Lower leg skin (tissue), 4 donors: ENCODE results near the gene PODNL1. TPM values are rescaled to one million over a fixed set of nuclear protein-coding genes. Genes with fewer than 3 reads are reported as not detected.

Experiments used
- DNase-seq, 2 donors: peaks; one replicate each; pipeline ENCODE4 v3.0.0-alpha.2; 2019; ENCODE audit warnings: low spot score in 2 of 2
- H3K4me3 ChIP-seq: fragments of 200-600 bp; sonication (generic); 2 replicates; pipeline ENCODE4 v1.5.1; 2017; ENCODE audit warnings: mild to moderate bottlenecking, low read depth; ENCODE audit not compliant: poor library complexity, severe bottlenecking
- POLR2A ChIP-seq, 2 donors: fragments of 450-650 bp; IDR thresholded peaks; one replicate each; pipeline ENCODE4 v1.6.1; 2016 to 2017; ENCODE audit warnings: antibody characterized with exemption in 2 of 2, mild to moderate bottlenecking in 1 of 2, moderate library complexity in 1 of 2
- WGBS, 2 donors: methylation state at CpG; one replicate each; pipeline ENCODE4 v1.1.5; 2018; 5-methylcytosine and 5-hydroxymethylcytosine counted together
- intact Hi-C: fragments of 100-400 bp; cut with DNase I; formaldehyde crosslinking; loops from one replicate; pipeline ENCODE4 v1.15.0; 2023; ENCODE audit warnings: low total_unique reads
- total RNA-seq, 4 donors: library from RNA; depleted of rRNA; stranded (reverse); fragments of >200 nt; gene quantifications; one replicate each; pipeline ENCODE4 v1.1.0, GENCODE V29; 2016
- TF ChIP-seq, protein P1 (sequence below), 3 donors: fragments of 450-650 bp; IDR thresholded peaks; one replicate each; pipeline ENCODE4 v1.5.1; 2016; ENCODE audit warnings: antibody characterized with exemption in 3 of 3, mild to moderate bottlenecking in 3 of 3, moderate library complexity in 2 of 3

PODNL1 gene
- total RNA-seq, 4 donors from 2014 or later, result 5.2 to 8.2 (median 6.4) TPM

DNA sequence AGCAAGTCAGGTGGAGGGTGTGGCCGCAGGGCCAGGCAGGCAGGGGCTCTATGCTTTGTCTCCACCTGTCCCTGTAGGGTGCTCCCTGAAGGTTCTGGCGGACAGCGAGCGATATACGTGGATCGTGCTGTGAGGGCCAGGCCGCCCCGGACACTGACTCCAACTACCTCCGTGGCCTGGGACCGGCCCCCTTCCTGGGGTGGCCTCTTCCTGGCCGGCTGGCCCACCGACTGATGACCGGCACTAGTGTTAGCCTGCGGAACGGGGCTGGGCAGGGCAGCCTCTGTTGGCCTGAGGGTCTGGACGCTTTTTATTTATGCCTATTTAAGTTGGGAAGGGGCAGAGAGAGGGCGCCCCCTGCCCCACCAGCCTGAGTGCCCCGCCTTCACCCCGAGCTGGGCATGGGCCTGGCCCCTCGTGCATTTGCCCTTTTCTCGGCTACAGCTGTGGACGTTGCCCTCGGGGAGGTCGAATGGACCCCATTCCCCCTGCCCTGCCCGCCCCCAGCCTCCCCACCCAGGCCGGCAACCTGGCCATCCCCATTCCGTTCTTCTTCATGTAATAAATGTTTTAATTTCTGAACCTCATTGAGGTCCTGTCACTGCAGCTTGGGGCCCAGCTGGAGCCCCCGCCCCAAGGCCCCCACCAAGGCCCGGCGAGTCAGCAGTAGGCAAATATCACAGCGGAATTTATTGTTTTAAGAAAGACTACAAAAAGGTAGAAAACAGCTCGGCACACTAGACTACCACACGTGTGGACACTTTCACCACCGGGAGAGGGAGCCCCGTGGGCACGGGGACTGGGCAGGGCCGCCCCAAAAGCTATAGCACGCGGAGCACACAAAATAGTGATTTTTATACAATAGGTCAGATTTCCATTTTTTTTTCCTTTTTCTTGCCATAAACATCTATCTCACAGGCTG, 22.9 kb upstream of the PODNL1 start:
- WGBS, 2 donors, result 90 to 92% methylated on average over 39 of the region's 39 CpGs
- no peak overlapping the region for H3K4me3 ChIP-seq
- TF ChIP-seq POLR2A (IDR thresholded peaks at IDR 0.05), result no peak
- TF ChIP-seq, protein P1, sequence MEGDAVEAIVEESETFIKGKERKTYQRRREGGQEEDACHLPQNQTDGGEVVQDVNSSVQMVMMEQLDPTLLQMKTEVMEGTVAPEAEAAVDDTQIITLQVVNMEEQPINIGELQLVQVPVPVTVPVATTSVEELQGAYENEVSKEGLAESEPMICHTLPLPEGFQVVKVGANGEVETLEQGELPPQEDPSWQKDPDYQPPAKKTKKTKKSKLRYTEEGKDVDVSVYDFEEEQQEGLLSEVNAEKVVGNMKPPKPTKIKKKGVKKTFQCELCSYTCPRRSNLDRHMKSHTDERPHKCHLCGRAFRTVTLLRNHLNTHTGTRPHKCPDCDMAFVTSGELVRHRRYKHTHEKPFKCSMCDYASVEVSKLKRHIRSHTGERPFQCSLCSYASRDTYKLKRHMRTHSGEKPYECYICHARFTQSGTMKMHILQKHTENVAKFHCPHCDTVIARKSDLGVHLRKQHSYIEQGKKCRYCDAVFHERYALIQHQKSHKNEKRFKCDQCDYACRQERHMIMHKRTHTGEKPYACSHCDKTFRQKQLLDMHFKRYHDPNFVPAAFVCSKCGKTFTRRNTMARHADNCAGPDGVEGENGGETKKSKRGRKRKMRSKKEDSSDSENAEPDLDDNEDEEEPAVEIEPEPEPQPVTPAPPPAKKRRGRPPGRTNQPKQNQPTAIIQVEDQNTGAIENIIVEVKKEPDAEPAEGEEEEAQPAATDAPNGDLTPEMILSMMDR (IDR thresholded peaks at IDR 0.05), result no peak
- intact Hi-C loops, result loop anchor here (10.0 kb wide), 1 partner anchor 94 kb away; no protein-coding TSS in a partner anchor
- DNase-seq, result no peak

DNA sequence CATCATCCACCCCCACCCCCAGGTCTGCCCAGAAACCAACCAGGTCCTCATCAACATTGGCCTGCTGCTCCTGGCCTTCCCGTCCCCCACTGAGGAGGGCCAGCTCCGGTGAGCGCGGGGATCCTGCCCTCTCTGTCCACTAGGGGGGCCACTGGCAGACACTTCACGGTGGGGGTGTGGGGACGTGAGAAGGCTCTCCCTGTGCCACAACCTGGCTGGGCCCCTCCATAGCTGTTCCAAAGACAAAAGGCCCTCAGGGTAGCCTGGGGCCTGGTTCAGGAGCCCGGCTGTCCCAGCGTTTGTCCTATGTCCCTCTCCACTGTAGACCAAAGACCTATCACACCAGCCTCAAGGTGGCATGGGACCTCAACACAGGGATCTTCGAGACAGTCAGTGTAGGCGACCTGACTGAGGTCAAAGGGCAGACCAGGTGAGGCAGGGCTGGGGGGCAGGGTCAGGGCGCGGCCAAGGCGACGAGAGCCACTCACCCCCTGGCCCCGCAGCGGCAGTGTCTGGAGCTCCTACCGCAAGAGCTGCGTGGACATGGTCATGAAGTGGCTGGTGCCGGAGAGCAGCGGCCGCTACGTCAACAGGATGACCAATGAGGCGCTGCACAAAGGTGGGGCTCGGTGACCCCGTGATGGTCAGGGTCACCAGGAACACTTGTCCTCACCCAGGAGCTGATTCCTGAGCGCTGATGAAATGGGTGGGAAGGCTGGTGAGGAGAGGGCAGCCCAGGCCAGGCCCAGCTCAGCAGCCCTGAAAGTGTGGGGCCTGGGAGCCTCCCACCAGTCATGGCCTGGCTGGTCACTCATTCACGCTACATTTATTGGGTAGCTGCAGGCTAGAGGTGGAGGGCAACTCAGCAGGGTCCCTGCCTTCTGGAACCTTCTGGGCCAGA, 22.0 kb upstream of the PODNL1 start:
- intact Hi-C loops, result loop anchor here (10.0 kb wide), 2 partner anchors 95 to 1135 kb away; no protein-coding TSS in a partner anchor
- WGBS, 2 donors, result 87 to 91% methylated on average over 21 to 27 of the region's 27 CpGs
- TF ChIP-seq, protein P1 (IDR thresholded peaks at IDR 0.05), result no peak
- TF ChIP-seq POLR2A (IDR thresholded peaks at IDR 0.05), result no peak
- no peak overlapping the region for H3K4me3 ChIP-seq
- DNase-seq, result no peak

DNA sequence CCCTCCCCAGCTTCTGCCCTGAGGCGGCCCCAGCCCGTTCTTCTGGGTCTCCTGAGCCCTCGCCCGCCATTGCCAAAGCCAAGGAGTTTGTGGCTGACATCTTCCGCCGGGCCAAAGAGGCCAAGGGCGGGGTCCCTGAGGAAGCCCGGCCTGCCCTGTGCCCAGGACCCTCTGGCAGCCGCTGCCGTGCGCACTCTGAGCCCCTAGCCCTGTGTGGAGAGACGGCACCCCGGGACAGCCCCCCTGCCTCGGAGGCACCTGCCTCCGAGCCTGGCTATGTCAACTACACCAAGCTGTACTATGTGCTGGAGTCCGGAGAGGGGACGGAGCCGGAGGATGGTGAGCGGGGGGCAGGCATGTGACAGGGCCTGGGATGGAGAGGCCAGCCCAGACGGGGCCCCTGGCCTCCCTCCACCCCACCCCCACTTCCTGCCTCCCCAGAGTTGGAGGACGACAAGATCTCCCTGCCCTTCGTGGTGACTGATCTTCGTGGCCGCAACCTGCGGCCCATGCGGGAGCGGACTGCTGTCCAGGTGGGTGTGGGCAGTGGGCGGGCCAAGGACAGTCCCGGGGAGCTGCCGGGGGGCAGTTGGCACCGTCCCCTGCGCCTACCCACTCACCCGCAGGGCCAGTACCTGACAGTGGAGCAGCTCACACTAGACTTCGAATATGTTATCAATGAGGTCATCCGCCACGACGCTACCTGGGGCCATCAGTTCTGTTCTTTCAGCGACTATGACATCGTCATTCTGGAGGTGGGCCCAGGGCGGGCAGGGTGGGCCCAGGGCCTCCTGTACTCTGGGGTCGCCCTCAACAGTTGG, 21.1 kb upstream of the PODNL1 start:
- no peak for TF ChIP-seq POLR2A (IDR thresholded peaks at IDR 0.05)
- TF ChIP-seq, protein P1 (IDR thresholded peaks at IDR 0.05), result no peak
- 86 to 88% methylated on average over 31 to 38 of the region's 41 CpGs for WGBS, 2 donors
- H3K4me3 ChIP-seq, result no peak overlapping the region
- no peak for DNase-seq
- intact Hi-C loops, result loop anchor here (10.0 kb wide), 1 partner anchor 1135 kb away; no protein-coding TSS in a partner anchor

DNA sequence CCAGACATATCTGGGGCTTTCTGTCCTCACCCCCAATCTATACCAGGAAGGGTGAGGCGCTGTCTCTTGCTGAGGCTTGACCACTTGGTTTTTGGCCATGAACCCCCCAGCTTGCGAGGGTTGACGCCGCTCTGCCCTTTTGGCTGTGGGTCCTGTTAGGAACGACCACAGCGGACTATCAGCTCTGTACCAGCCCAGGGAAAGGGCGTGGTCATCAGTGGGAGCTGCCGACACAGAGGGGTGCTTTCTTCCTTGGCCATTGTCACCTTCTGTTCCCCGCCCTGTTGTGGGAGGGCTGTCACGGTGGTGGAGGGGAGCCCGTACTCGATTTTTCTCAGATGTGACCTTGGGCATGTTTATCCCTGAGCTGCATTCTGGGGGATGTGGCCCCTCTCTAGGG, 19.8 kb upstream of the PODNL1 start:
- DNase-seq, result no peak
- no peak for TF ChIP-seq POLR2A (IDR thresholded peaks at IDR 0.05)
- TF ChIP-seq, protein P1 (IDR thresholded peaks at IDR 0.05), result no peak
- intact Hi-C loops, result loop anchor here (10.0 kb wide), 1 partner anchor 1137 kb away; no protein-coding TSS in a partner anchor
- H3K4me3 ChIP-seq, result no peak overlapping the region
- 78% methylated on average over 12 of the region's 12 CpGs for WGBS, 2 donors

DNA sequence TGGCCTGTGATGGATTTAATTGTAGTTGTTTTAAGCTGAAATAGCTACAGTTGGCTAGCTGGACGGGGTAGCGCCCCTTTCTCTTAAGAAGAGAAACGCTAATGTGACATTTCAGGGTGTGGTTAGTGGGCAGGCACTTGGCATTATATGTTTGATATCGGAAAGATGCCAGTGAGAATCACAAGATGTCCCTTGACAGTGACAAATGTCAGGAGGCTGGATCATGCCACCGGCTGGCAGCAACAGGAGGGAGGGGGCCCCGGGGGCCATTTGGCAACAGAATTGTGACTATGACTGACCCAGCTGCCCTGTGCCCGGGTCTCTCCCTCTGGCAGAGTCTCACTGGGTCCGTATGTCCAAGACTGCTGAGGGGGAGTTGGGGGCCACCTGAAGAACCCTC, 18.8 kb upstream of the PODNL1 start:
- 63 to 64% methylated on average over 8 of the region's 8 CpGs for WGBS, 2 donors
- TF ChIP-seq, protein P1 (IDR thresholded peaks at IDR 0.05), result no peak
- no peak for TF ChIP-seq POLR2A (IDR thresholded peaks at IDR 0.05)

More for the DNA sequence above, 18.8 kb upstream of the PODNL1 start:
- H3K4me3 ChIP-seq, result no peak overlapping the region
- intact Hi-C loops, result loop anchor here (10.0 kb wide), 1 partner anchor 1138 kb away; no protein-coding TSS in a partner anchor
- no peak for DNase-seq
